AG09309 (cell line): ENCODE data around the gene RPL22L1.
"Not testable (repeated sequence)": the region's sequence is repeated elsewhere in the genome, so short reads cannot be mapped to it uniquely, and the experiment has no call there.

Source experiments
- DNase-seq: peaks from one replicate; pipeline ENCODE4 v3.0.0-alpha.2; 2010; ENCODE audit warnings: low read depth
- H3K4me3 ChIP-seq: 2 replicates; pipeline ENCODE4 v1.5.1; 2011; ENCODE audit warnings: mild to moderate bottlenecking, low read depth, low read length, moderate library complexity; ENCODE audit not compliant: control insufficient read depth
- CTCF ChIP-seq: IDR thresholded peaks from 2 replicates; pipeline ENCODE4 v1.5.1; 2011; ENCODE audit warnings: mild to moderate bottlenecking, low read depth, low read length, inconsistent platforms; ENCODE audit not compliant: insufficient read depth, control insufficient read depth; ENCODE audit errors: missing control alignments

The RPL22L1 gene

GRCh38 chr3:170897978-170898377, 28.0 kb upstream of the RPL22L1 start:
- DNase-seq: no peak
- TF ChIP-seq CTCF: no peak
- H3K4me3 ChIP-seq: no peak overlapping the region

- DNase-seq, H3K4me3 ChIP-seq: not testable (repeated sequence)
Observed at GRCh38 chr3:170897199-170897598, 27.2 kb upstream of the RPL22L1 start.

DNA sequence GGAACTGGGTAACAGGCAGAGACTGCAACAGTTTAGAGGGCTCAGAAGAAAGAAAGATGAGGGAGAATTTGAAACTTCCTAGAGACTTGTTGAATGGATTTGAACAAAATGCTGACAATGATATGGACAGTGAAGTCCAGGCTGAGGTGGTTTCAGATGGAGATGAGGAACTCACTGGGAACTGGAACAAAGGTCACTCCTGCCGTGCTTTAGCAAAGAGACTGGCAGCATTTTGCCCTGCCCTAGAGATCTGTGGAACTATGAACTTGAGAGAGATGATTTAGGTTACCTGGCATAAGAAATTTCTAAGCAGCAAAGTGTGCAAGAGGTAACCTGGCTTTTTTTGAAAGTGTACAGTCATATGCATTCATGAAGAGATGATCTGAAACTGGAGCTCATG, 26.8 kb upstream of the RPL22L1 start:
- DNase-seq: no peak
- H3K4me3 ChIP-seq: no peak overlapping the region
- TF ChIP-seq CTCF: no peak

DNA sequence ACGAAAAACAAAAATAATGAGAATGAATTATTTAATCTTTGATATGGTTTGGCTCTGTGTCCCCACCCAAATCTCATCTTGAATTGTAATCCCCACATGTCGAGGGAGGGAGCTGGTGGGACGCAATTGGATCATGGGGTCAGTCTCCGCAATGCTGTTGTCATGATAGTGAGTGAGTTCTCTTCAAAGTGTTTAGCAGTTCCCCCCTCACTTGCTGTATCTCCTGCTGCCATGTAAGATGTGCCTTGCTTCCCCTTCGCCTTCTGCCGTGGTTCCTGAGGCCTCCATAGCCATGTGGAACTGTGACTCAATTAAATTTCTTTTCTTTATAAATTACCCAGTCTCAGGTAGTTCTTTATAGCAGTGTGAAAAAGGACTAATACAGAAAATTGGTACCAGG, 26.3 kb upstream of the RPL22L1 start:
- DNase-seq, H3K4me3 ChIP-seq: not testable (repeated sequence)

GRCh38 chr3:170893895-170894294, 23.9 kb upstream of the RPL22L1 start:
- TF ChIP-seq CTCF: no peak
- no peak overlapping the region for H3K4me3 ChIP-seq
- no peak for DNase-seq

DNA sequence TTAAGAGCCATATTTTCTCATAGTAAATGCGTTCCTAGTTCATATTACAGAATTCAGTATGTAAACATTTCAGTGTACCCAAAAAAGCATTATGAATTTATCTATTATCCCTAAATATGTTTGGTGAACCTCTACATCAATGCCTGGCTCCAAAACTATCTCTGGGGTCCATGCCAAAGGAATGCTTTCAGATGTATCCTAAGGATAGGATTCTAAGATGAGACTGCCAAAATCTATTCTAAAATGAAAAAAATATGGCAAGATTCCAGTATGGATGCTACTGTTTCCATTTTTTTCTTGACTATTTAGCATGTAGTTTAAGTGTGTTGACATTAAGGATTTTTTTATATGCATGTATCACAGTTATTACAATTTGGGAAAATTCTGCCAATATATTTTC, 19.6 kb upstream of the RPL22L1 start:
- no peak for TF ChIP-seq CTCF
- no peak for DNase-seq

DNA sequence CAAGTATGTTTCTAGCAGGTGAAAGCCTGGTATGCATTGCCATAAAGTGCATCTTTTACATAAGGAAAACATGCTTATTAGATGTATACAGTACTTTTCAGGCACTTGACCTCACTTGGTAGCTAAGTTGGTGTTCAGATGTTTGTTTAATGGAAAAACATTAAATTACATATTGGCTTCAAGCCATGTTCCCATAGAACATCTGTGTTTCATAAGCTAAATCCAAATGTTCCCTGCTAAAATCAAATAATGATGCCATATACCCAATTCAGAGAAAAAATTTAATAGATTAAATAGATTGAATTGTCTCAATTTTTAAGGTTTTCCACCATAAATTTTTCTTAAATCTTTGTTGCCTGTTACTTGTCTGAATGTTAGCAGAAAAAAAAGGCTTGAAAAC, 19.1 kb upstream of the RPL22L1 start:
- no peak for DNase-seq
- TF ChIP-seq CTCF: no peak
- H3K4me3 ChIP-seq: no peak overlapping the region

More for the DNA sequence above, 19.6 kb upstream of the RPL22L1 start:
- H3K4me3 ChIP-seq: no peak overlapping the region

DNA sequence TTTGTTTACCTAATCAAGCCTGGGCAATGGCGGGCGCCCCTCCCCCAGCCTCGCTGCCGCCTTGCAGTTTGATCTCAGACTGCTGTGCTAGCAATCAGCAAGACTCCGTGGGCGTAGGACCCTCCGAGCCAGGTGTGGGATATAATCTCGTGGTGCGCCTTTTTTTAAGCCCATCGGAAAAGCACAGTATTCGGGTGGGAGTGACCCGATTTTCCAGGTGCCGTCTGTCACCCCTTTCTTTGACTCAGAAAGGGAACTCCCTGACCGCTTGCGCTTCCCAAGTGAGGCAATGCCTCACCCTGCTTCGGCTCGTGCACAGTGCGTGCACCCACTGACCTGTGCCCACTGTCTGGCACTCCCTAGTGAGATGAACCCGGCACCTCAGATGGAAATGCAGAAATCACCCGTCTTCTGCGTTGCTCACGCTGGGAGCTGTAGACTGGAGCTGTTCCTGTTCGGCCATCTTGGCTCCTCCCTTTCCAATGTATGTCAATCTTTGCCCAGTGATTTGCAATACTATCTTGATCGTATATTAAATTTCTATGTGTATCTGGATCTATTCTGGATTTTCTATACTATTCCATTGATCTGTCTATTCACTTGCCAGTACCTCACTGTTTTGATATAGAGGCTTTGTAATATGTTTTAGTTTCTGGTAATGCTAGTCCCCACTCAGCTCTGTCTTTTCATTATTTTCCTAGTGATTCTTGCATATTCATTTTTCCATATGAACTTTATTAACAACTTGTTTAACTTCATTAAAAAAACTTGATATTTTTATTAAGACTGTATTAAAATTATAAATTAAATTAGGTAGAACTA, 14.3 kb upstream of the RPL22L1 start:
- not testable (repeated sequence) for DNase-seq, H3K4me3 ChIP-seq

DNA sequence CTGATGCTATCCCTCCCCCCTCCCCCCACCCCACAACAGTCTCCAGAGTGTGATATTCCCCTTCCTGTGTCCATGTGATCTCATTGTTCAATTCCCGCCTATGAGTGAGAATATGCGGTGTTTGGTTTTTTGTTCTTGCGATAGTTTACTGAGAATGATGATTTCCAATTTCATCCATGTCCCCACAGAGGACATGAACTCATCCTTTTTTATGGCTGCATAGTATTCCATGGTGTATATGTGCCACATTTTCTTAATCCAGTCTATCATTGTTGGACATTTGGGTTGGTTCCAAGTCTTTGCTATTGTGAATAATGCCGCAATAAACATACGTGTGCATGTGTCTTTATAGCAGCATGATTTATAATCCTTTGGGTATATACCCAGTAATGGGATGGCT, 8.7 kb upstream of the RPL22L1 start:
- not testable (repeated sequence) for H3K4me3 ChIP-seq, DNase-seq

DNA sequence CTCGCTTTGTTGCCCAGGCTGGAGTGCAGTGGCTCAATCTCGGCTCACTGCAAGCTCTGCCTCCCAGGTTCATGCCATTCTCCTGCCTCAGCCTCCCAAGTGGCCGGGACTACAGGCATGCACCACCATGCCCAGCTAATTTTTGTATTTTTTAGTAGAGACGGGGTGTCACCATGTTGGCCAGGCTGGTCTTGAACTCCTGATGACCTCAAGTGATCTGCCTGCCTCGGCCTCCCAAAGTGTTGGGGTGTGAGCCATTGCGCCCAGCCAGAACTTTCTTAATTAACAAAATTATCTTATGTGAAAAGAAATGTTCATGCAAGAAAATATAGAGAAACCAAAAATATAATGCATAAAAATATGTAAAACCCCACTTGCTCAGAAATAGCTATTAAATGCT, 7.3 kb upstream of the RPL22L1 start:
- not testable (repeated sequence) for H3K4me3 ChIP-seq, DNase-seq
